Measurements from ENCODE around the gene PPTC7. TPM values are rescaled to one million over a fixed set of nuclear protein-coding genes. Genes with fewer than 3 reads are reported as not detected.

PPTC7 gene
- total and polyA plus RNA-seq, 2 of the 13 experiments (the other 11 are each of a cell fraction or from before 2014, with no cell fraction given), result 4.8 to 12.3 TPM

- Histone ChIP-seq H3K36me3 (replicated peaks in 1 of 2; ENCODE audit: control insufficient read depth in 1 of 2, insufficient read depth in 2 of 2, low read length in 2 of 2) (peaks cover 9 to 27% of the 10 kb centered on the region in 2 experiments; a peak in 4 of 5 replicates), H3K79me2 (ENCODE audit: insufficient read depth, low read length) (no peaks in the 10 kb centered on the region), H3K27me3 (ENCODE audit: control insufficient read depth in 1 of 2, insufficient read depth in 2 of 2, low read length in 2 of 2) (no peaks in the 10 kb centered on the region), H3K27ac (ENCODE audit: extremely low read length, insufficient read depth, low read length) (peak overlapping the region; percentile 33), H3K4me1 (ENCODE audit: insufficient read depth, low read length) (peaks cover 17% of the 10 kb centered on the region), H4K20me1 (ENCODE audit: insufficient read depth, low read length) (no peaks in the 10 kb centered on the region), H3K9ac (ENCODE audit: insufficient read depth, low read depth, low read length) (no peak overlapping the region), H3K4me2 (ENCODE audit: low read depth, low read length) (peak overlapping the region; percentile 29), H3K4me3 (replicated peaks in 1 of 3; ENCODE audit: insufficient read depth in 1 of 3, low read depth in 2 of 3, low read length in 3 of 3) (no peak overlapping the region), H2AFZ (ENCODE audit: low read length) (no peak overlapping the region), H3K9me3 (ENCODE audit: low read length) (no peaks in the 10 kb centered on the region)
- intact Hi-C loops (cut with micrococcal nuclease; ENCODE audit: unreplicated experiment), result no loop called here
- FAIRE-seq, result peak; percentile 56
- no TSS peak for BruUV-seq (replicated peaks)
- ChIA-PET POLR2A (interaction anchor here (1.1 kb wide), 1 partner anchor 42 kb away, joined by 3 read pairs; no protein-coding TSS in a partner anchor), CTCF (ENCODE audit: low intra/inter-chr PET ratio, low total read pairs) (no interaction called here)
- in situ Hi-C loops (cut with HindIII; ENCODE audit: extremely low pct_ligation_motif_present, low pct_unique_long_range_greater_than_20kb), result no loop called here
- peak; percentile 59 for DNase-seq (ENCODE audit: low spot score)
- peak; percentile 62 for ATAC-seq
- WGBS (ENCODE audit: low lambda C conversion rate), result 46% methylated on average over 6 of the region's 6 CpGs
- TF ChIP-seq MTERF4 (CRISPR knock-in tag; IDR thresholded peaks at IDR 0.05) (no peak), CAMTA2 (CRISPR knock-in tag; IDR thresholded peaks at IDR 0.05; ENCODE audit: borderline replicate concordance) (no peak), ZHX2 (IDR thresholded peaks at IDR 0.05; ENCODE audit: low read depth) (no peak), ZHX2 (CRISPR knock-in tag; IDR thresholded peaks at IDR 0.05; ENCODE audit: borderline replicate concordance) (no peak), RAD51 (IDR thresholded peaks at IDR 0.05; ENCODE audit: borderline replicate concordance) (no peak), EHMT2 (IDR thresholded peaks at IDR 0.05; ENCODE audit: borderline replicate concordance, low read depth, low read length) (no peak), MEF2D (CRISPR knock-in tag; IDR thresholded peaks at IDR 0.05) (no peak), DBP (CRISPR knock-in tag; IDR thresholded peaks at IDR 0.05; ENCODE audit: not compliant biosample characterization) (no peak), ZNF773 (CRISPR knock-in tag; IDR thresholded peaks at IDR 0.05; ENCODE audit: borderline replicate concordance) (no peak), FOXK2 (IDR thresholded peaks at IDR 0.05) (0 out of 2 replicates have a peak, but pooled peaks have one; percentile 29), ZNF256 (CRISPR knock-in tag; conservative IDR thresholded peaks at IDR 0.05) (no peak), RBM22 (optimal IDR thresholded peaks at IDR 0.05; ENCODE audit: low read length) (peak; percentile 62), CENPBD1 (CRISPR knock-in tag; IDR thresholded peaks at IDR 0.05; ENCODE audit: borderline replicate concordance, low read depth) (no peak), GPBP1L1 (CRISPR knock-in tag; IDR thresholded peaks at IDR 0.05) (no peak), KAT8 (CRISPR knock-in tag; IDR thresholded peaks at IDR 0.05) (no peak), ZNF136 (CRISPR knock-in tag; IDR thresholded peaks at IDR 0.05; ENCODE audit: low read depth) (no peak), HOXA3 (CRISPR knock-in tag; IDR thresholded peaks at IDR 0.05) (no peak)
Measured at GRCh38 chr12:110533607-110534006, 49.5 kb downstream of the PPTC7 start.
